ENCODE measurements around the gene IREB2. TPM values are rescaled to one million over a fixed set of nuclear protein-coding genes. Genes with fewer than 3 reads are reported as not detected.

Gene IREB2
- total RNA-seq, 1 donor from 2014 or later = 23.5 TPM

- Histone ChIP-seq H3K36me3 (ENCODE audit: control insufficient read depth, insufficient read depth, low read length) (no peaks in the 10 kb centered on the region), H3K27me3 (ENCODE audit: control insufficient read depth, insufficient read depth, low read length) (no peaks in the 10 kb centered on the region), H3K4me3 (ENCODE audit: low read depth, low read length) (peak overlapping the region; percentile 99)
- TF ChIP-seq CTCF (IDR thresholded peaks at IDR 0.05; ENCODE audit: insufficient read depth, low read length, poor library complexity, severe bottlenecking) = no peak
- DNase-seq (ENCODE audit: low read depth) = no peak
These were observed 782 bp upstream of the IREB2 start for GRCh38 chr15:78437107-78437761.

GRCh38 chr15:78438619-78439285, 736 bp downstream of the IREB2 start:
- H3K36me3 ChIP-seq (ENCODE audit: control insufficient read depth, insufficient read depth, low read length) = no peaks in the 10 kb centered on the region
- peak; percentile 31 for TF ChIP-seq CTCF (IDR thresholded peaks at IDR 0.05; ENCODE audit: insufficient read depth, low read length, poor library complexity, severe bottlenecking)
- DNase-seq (ENCODE audit: low read depth) = no peak

GRCh38 chr15:78440375-78441373, 2.7 kb downstream of the IREB2 start:
- H3K27me3 ChIP-seq (ENCODE audit: control insufficient read depth, insufficient read depth, low read length) = no peaks in the 10 kb centered on the region
- H3K4me3 ChIP-seq (ENCODE audit: low read depth, low read length) = no peak overlapping the region
- no peak for TF ChIP-seq CTCF (IDR thresholded peaks at IDR 0.05; ENCODE audit: insufficient read depth, low read length, poor library complexity, severe bottlenecking)
- no peak for DNase-seq (ENCODE audit: low read depth)
- peaks cover 1% of the 10 kb centered on the region for H3K36me3 ChIP-seq (ENCODE audit: control insufficient read depth, insufficient read depth, low read length)

More at GRCh38 chr15:78438619-78439285, 736 bp downstream of the IREB2 start:
- Histone ChIP-seq H3K27me3 (ENCODE audit: control insufficient read depth, insufficient read depth, low read length) (no peaks in the 10 kb centered on the region), H3K4me3 (ENCODE audit: low read depth, low read length) (peak overlapping the region; percentile 99)

GRCh38 chr15:78444255-78444654, 6.2 kb downstream of the IREB2 start:
- no peak overlapping the region for H3K4me3 ChIP-seq (ENCODE audit: low read depth, low read length)
- no peak for TF ChIP-seq CTCF (IDR thresholded peaks at IDR 0.05; ENCODE audit: insufficient read depth, low read length, poor library complexity, severe bottlenecking)
- H3K36me3 ChIP-seq (ENCODE audit: control insufficient read depth, insufficient read depth, low read length) = peaks cover 3% of the 10 kb centered on the region
- DNase-seq (ENCODE audit: low read depth) = no peak
- no peaks in the 10 kb centered on the region for H3K27me3 ChIP-seq (ENCODE audit: control insufficient read depth, insufficient read depth, low read length)

GRCh38 chr15:78445875-78446274, 7.9 kb downstream of the IREB2 start:
- Histone ChIP-seq H3K4me3 (ENCODE audit: low read depth, low read length) (no peak overlapping the region), H3K36me3 (ENCODE audit: control insufficient read depth, insufficient read depth, low read length) (peaks cover 3% of the 10 kb centered on the region), H3K27me3 (ENCODE audit: control insufficient read depth, insufficient read depth, low read length) (no peaks in the 10 kb centered on the region)
- DNase-seq (ENCODE audit: low read depth) = no peak
- TF ChIP-seq CTCF (IDR thresholded peaks at IDR 0.05; ENCODE audit: insufficient read depth, low read length, poor library complexity, severe bottlenecking) = no peak

Data from kidney epithelial cell (primary cell).